Spleen (tissue), 7 donors: ENCODE results near the gene LRP1.

ENCODE experiments used
- POLR2A ChIP-seq, 3 donors: fragments of 450-650 bp; IDR thresholded peaks; one replicate each; pipeline ENCODE4 v1.5.1; 2017; ENCODE audit warnings: antibody characterized with exemption in 3 of 3, mild to moderate bottlenecking in 1 of 3
- TF ChIP-seq, protein P1 (sequence below), 11 experiments: fragments of 200-600 bp in 7 of 11; fragments of 450-650 bp in 4 of 11; sonication (generic) in 4 of 11; IDR thresholded peaks in 8 of 11; conservative IDR thresholded peaks in 3 of 11; 1 replicate in 7 of 11; 2 replicates in 4 of 11; pipeline versions ENCODE4 v1.4.0 to v1.8.0; 2016 to 2021; ENCODE audit warnings: antibody characterized with exemption in 11 of 11, inconsistent platforms in 4 of 11, mild to moderate bottlenecking in 1 of 11
- donor health status: DM: no; HTN: no; CAD: no; lungs with moderate emphysema.
- donor health status: DM: no; HTN: no; CAD: no.
- donor health status: DM: no; HTN: no; CAD: no.

GRCh38 chr12:57240066-57240921 lies 112.0 kb downstream of the LRP1 start:
- TF ChIP-seq, protein P1, sequence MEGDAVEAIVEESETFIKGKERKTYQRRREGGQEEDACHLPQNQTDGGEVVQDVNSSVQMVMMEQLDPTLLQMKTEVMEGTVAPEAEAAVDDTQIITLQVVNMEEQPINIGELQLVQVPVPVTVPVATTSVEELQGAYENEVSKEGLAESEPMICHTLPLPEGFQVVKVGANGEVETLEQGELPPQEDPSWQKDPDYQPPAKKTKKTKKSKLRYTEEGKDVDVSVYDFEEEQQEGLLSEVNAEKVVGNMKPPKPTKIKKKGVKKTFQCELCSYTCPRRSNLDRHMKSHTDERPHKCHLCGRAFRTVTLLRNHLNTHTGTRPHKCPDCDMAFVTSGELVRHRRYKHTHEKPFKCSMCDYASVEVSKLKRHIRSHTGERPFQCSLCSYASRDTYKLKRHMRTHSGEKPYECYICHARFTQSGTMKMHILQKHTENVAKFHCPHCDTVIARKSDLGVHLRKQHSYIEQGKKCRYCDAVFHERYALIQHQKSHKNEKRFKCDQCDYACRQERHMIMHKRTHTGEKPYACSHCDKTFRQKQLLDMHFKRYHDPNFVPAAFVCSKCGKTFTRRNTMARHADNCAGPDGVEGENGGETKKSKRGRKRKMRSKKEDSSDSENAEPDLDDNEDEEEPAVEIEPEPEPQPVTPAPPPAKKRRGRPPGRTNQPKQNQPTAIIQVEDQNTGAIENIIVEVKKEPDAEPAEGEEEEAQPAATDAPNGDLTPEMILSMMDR (IDR thresholded peaks at IDR 0.05 in 8 of 11, conservative IDR thresholded peaks at IDR 0.05 in 3 of 11): peak in 2 of 11 experiments; percentile 8 to 30
- TF ChIP-seq POLR2A (IDR thresholded peaks at IDR 0.05): no peak
